GM12872 (cell line): Measurements from ENCODE around the gene CSMD2.

Experiments used
- TF ChIP-seq, protein P1 (sequence below): IDR thresholded peaks from 3 replicates; pipeline ENCODE4 v1.5.1; 2011; ENCODE audit warnings: low read depth, mild to moderate bottlenecking, low read length, moderate library complexity; ENCODE audit not compliant: insufficient read depth

Gene CSMD2

DNA sequence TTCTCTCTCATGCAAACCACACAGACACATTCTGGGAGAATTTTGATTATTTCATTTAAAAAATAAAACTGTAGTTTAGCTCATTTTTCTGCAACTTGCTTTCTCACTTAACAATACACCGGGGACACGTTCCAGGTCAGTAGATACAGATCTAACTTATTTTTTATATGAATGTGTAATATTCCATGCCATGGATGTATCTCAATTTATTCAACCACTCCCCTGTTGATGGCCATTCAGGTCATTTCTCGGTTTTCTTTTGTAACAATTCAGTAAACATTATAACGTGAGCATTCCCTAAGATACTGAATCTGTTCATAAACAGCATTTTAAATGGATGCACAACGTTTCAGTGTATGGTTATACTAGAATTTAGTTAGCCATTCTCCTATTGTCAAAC lies 64.7 kb downstream of the CSMD2 start:
- TF ChIP-seq, protein P1, sequence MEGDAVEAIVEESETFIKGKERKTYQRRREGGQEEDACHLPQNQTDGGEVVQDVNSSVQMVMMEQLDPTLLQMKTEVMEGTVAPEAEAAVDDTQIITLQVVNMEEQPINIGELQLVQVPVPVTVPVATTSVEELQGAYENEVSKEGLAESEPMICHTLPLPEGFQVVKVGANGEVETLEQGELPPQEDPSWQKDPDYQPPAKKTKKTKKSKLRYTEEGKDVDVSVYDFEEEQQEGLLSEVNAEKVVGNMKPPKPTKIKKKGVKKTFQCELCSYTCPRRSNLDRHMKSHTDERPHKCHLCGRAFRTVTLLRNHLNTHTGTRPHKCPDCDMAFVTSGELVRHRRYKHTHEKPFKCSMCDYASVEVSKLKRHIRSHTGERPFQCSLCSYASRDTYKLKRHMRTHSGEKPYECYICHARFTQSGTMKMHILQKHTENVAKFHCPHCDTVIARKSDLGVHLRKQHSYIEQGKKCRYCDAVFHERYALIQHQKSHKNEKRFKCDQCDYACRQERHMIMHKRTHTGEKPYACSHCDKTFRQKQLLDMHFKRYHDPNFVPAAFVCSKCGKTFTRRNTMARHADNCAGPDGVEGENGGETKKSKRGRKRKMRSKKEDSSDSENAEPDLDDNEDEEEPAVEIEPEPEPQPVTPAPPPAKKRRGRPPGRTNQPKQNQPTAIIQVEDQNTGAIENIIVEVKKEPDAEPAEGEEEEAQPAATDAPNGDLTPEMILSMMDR: no peak

DNA sequence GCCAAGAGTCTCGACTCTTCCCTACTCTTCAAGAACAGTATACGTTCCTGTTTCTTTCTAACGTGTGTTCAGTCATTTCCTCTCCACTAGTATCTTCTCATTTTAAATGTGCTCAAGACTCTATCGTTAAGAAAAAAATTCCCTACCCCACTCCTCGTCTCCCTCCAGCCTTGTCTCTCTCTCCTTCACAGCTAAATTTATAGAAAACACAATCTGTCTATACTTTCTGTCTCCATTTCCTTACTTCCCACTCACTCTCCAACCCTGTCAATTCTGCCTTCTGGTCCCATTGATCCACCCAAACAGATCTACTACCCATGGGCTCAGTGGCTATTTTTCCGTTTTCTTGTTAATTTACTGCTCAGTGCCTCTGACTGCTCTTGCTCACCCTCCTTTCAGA lies 75.3 kb downstream of the CSMD2 start:
- TF ChIP-seq, protein P1: no peak

DNA sequence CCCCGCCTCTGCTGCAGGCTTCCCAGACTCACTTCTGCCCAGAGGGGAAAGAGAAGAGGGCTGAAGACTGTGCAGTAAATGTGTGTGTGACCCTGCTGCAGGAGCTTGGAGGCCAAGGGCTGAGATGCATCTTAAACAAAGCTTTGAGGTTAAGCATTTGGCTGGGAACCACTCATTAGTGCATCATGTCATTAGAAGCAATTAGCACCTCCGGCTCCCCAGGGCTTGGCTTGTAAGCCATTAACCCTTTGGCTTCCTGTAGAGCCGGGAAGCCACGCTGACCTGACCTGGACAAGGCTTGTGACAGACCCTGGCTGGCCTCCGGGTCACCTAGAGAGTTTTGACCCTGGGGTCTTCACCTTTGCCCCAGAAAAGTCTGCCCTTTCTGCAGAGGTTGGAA lies 77.0 kb downstream of the CSMD2 start:
- TF ChIP-seq, protein P1: no peak

DNA sequence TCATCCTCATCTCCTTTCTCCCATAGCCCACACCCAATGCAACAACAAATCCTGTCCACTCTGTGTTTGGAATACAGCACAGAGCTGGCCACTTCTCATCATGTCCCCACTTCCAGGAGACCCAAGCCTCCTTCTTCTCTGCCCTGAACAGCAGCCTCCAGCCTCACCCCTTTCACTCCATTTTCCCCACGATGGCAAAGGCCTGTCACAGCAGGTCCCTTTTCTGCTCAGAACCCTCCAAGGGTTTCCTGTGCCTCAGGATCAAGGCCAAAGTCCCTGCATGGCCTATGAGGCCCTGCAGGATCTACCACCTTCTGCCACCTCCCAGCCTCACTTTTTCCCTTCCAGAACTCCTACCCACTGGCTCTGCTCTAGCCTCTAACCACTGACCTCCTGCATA lies 78.5 kb downstream of the CSMD2 start:
- TF ChIP-seq, protein P1: no peak

DNA sequence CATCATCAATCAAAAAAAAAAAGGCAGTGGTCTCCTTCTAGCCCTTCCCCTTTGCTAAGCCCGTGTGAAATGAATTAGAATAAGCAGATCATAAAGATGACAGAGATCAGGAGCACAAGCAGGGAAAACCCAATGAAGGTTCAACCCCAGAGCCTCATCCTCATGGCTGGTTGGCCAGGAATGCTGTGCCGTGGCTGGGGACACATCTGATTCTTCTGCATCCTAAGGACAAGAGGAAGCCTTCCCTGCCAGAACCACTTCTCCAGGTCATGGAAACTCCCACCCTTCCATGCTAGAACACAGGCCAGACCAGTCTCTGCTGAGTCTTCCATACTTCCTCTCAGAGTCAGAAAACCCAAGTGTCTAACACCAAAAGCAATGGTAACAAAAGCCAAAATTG lies 81.1 kb downstream of the CSMD2 start:
- TF ChIP-seq, protein P1: no peak

DNA sequence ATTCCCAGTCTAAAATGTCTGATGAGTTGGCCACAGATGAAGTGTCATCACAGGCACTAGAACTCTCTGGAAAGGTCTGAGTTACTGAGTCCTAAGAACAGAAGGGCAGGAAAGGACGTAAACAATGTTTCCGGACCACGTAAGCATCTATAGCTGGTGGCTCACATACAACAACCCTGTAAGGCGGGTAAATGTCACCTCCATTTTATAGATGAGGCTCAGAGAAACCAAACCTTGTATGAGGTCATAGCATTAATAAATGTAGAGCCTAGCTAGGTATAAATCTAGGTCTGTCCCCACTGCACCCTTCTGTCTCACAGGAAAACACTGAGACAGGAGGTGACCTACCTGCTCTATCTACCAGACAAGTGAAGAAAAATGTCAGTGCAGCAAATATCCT lies 86.6 kb downstream of the CSMD2 start:
- TF ChIP-seq, protein P1: no peak

DNA sequence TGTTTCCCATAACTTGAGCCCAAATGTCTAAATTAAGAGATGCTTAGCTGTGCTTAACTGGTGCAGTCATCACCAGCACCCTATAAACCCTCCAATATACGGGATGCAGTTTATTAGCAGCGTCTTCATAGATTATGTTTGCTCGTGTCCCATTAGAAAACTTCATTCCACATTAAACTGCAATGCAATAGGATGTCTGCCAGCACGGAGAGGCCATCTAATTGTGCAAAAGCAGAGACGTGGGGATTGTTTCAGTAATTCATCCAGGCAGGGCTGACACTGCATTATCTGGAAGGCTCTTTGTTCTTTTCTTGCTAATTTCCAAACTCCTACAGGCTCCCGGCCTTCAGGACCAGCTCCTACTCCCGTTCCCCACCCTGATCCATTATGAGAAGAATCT lies 89.5 kb downstream of the CSMD2 start:
- TF ChIP-seq, protein P1: no peak
